ENCODE data around the gene NOXRED1. TPM values are rescaled to one million over a fixed set of nuclear protein-coding genes. Genes with fewer than 3 reads are reported as not detected.

NOXRED1 gene
- total RNA-seq, 1 donor from 2014 or later, result 0.82 TPM

- H3K27me3 Mint-ChIP-seq (ENCODE audit: low read depth, unreplicated experiment), result peaks cover 3% of the 10 kb centered on the region
- H3K27ac Mint-ChIP-seq (ENCODE audit: unreplicated experiment), result no peak overlapping the region
- H3K4me2 ChIP-seq (ENCODE audit: low read length), result no peak overlapping the region
- FAIRE-seq (no peak), DNase-seq (ENCODE audit: low read depth) (no peak)
- no peak overlapping the region for H3K4me3 Mint-ChIP-seq (ENCODE audit: unreplicated experiment)
- TF ChIP-seq EZH2 (IDR thresholded peaks at IDR 0.05; ENCODE audit: insufficient read depth, low read length), result no peak
- TF ChIP-seq CTCF (IDR thresholded peaks at IDR 0.05; ENCODE audit: insufficient read depth, low read depth, low read length), result no peak
- H3K9me3 ChIP-seq (ENCODE audit: insufficient read depth, low read depth, low read length), result no peaks in the 10 kb centered on the region
- H3K79me2 ChIP-seq (ENCODE audit: insufficient read depth, low read length), result no peaks in the 10 kb centered on the region
- H3K27ac ChIP-seq (ENCODE audit: low read depth, low read length), result no peak overlapping the region
- no peak overlapping the region for H3K9ac ChIP-seq (ENCODE audit: low read length)
- H3K9me3 Mint-ChIP-seq (ENCODE audit: unreplicated experiment), result no peaks in the 10 kb centered on the region
- no peaks in the 10 kb centered on the region for H3K36me3 ChIP-seq (ENCODE audit: insufficient read depth, low read length)
- H3K27me3 ChIP-seq (ENCODE audit: insufficient read depth, low read length), result peaks cover 2% of the 10 kb centered on the region
- no peaks in the 10 kb centered on the region for H3K4me1 Mint-ChIP-seq (ENCODE audit: low read depth, unreplicated experiment)
- peaks cover 6% of the 10 kb centered on the region for H3K36me3 Mint-ChIP-seq (ENCODE audit: low read depth, unreplicated experiment)
- H4K20me1 ChIP-seq (ENCODE audit: insufficient read depth, low read length), result no peaks in the 10 kb centered on the region
- no peak overlapping the region for H2AFZ ChIP-seq (ENCODE audit: low read depth, low read length)
- no peaks in the 10 kb centered on the region for H3K4me1 ChIP-seq (ENCODE audit: insufficient read depth, low read length)
- no peak overlapping the region for H3K4me3 ChIP-seq (ENCODE audit: insufficient read depth, low read depth, low read length)
These were observed 23.1 kb downstream of the NOXRED1 start for GRCh38 chr14:77400216-77400615.

GRCh38 chr14:77390188-77390587 lies 33.1 kb downstream of the NOXRED1 start:
- H3K27me3 Mint-ChIP-seq (ENCODE audit: low read depth, unreplicated experiment), result no peaks in the 10 kb centered on the region
- Histone ChIP-seq H3K79me2 (ENCODE audit: insufficient read depth, low read length) (no peaks in the 10 kb centered on the region), H2AFZ (ENCODE audit: low read depth, low read length) (no peak overlapping the region), H3K27ac (ENCODE audit: low read depth, low read length) (no peak overlapping the region), H3K27me3 (ENCODE audit: insufficient read depth, low read length) (no peaks in the 10 kb centered on the region), H3K9ac (ENCODE audit: low read length) (no peak overlapping the region), H4K20me1 (ENCODE audit: insufficient read depth, low read length) (no peaks in the 10 kb centered on the region), H3K4me3 (ENCODE audit: insufficient read depth, low read depth, low read length) (no peak overlapping the region), H3K9me3 (ENCODE audit: insufficient read depth, low read depth, low read length) (no peaks in the 10 kb centered on the region), H3K4me2 (ENCODE audit: low read length) (no peak overlapping the region), H3K4me1 (ENCODE audit: insufficient read depth, low read length) (no peaks in the 10 kb centered on the region), H3K36me3 (ENCODE audit: insufficient read depth, low read length) (no peaks in the 10 kb centered on the region)
- no peak for FAIRE-seq
- H3K36me3 Mint-ChIP-seq (ENCODE audit: low read depth, unreplicated experiment), result no peaks in the 10 kb centered on the region
- no peak overlapping the region for H3K4me3 Mint-ChIP-seq (ENCODE audit: unreplicated experiment)
- no peaks in the 10 kb centered on the region for H3K4me1 Mint-ChIP-seq (ENCODE audit: low read depth, unreplicated experiment)
- TF ChIP-seq EZH2 (IDR thresholded peaks at IDR 0.05; ENCODE audit: insufficient read depth, low read length) (no peak), CTCF (IDR thresholded peaks at IDR 0.05; ENCODE audit: insufficient read depth, low read depth, low read length) (no peak)
- no peak overlapping the region for H3K27ac Mint-ChIP-seq (ENCODE audit: unreplicated experiment)
- no peak for DNase-seq (ENCODE audit: low read depth)
- no peaks in the 10 kb centered on the region for H3K9me3 Mint-ChIP-seq (ENCODE audit: unreplicated experiment)

DNA sequence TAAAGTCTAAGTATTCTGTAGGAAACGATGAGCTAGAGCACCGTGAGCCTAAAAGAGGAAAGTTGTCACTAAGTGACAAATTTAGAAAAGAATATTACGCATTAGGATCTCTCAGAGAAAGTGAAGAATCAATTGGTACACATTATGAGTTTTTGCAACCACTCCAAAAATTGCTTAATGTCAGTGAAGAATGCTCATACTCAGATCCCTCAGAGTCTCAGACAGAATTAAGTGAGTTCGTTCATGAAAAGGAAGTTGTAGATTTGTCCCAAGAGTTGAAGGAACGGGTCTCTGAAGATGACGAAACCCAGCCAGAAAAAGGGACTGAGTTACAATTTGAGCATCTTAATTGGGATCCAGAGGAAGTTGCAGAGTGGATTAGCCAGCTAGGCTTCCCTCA lies 44.6 kb downstream of the NOXRED1 start:
- DNase-seq (ENCODE audit: low read depth) (no peak), FAIRE-seq (no peak)
- TF ChIP-seq EZH2 (IDR thresholded peaks at IDR 0.05; ENCODE audit: insufficient read depth, low read length) (no peak), CTCF (IDR thresholded peaks at IDR 0.05; ENCODE audit: insufficient read depth, low read depth, low read length) (no peak)
- no peaks in the 10 kb centered on the region for H3K27me3 Mint-ChIP-seq (ENCODE audit: low read depth, unreplicated experiment)
- Histone ChIP-seq H3K4me1 (ENCODE audit: insufficient read depth, low read length) (peaks cover 5% of the 10 kb centered on the region), H3K4me3 (ENCODE audit: insufficient read depth, low read depth, low read length) (no peak overlapping the region), H2AFZ (ENCODE audit: low read depth, low read length) (no peak overlapping the region), H3K9ac (ENCODE audit: low read length) (no peak overlapping the region), H3K36me3 (ENCODE audit: insufficient read depth, low read length) (no peaks in the 10 kb centered on the region), H3K27ac (ENCODE audit: low read depth, low read length) (no peak overlapping the region), H3K27me3 (ENCODE audit: insufficient read depth, low read length) (no peaks in the 10 kb centered on the region), H3K79me2 (ENCODE audit: insufficient read depth, low read length) (peaks cover 12% of the 10 kb centered on the region), H3K4me2 (ENCODE audit: low read length) (no peak overlapping the region), H3K9me3 (ENCODE audit: insufficient read depth, low read depth, low read length) (no peaks in the 10 kb centered on the region), H4K20me1 (ENCODE audit: insufficient read depth, low read length) (peaks cover 6% of the 10 kb centered on the region)
- H3K9me3 Mint-ChIP-seq (ENCODE audit: unreplicated experiment), result peaks cover 2% of the 10 kb centered on the region
- no peaks in the 10 kb centered on the region for H3K36me3 Mint-ChIP-seq (ENCODE audit: low read depth, unreplicated experiment)
- peaks cover 3% of the 10 kb centered on the region for H3K4me1 Mint-ChIP-seq (ENCODE audit: low read depth, unreplicated experiment)
- H3K4me3 Mint-ChIP-seq (ENCODE audit: unreplicated experiment), result no peak overlapping the region
- no peak overlapping the region for H3K27ac Mint-ChIP-seq (ENCODE audit: unreplicated experiment)
